Measurements from ENCODE around the gene C1orf50.

Gene C1orf50

DNA sequence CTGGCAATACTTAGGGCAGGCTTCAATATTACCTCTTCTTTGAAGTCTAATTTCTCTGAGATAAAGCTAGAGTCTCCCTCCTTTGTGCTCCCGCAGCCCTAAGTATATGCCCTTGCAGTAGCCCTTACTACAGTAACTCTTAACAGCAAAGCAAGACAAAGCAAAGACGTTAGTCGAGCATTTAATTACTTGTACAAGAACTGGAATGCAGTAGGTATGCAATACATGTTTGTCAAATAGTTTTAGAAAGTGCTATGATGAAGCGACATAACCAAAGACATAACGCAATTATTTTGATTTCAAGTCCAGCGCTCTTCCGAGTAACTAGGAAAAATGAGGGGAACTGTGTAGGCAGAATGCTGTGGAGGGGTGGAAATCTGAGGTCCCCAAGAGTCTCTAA is 1.8 kb upstream of the C1orf50 start:
- DNase-seq: no peak

DNA sequence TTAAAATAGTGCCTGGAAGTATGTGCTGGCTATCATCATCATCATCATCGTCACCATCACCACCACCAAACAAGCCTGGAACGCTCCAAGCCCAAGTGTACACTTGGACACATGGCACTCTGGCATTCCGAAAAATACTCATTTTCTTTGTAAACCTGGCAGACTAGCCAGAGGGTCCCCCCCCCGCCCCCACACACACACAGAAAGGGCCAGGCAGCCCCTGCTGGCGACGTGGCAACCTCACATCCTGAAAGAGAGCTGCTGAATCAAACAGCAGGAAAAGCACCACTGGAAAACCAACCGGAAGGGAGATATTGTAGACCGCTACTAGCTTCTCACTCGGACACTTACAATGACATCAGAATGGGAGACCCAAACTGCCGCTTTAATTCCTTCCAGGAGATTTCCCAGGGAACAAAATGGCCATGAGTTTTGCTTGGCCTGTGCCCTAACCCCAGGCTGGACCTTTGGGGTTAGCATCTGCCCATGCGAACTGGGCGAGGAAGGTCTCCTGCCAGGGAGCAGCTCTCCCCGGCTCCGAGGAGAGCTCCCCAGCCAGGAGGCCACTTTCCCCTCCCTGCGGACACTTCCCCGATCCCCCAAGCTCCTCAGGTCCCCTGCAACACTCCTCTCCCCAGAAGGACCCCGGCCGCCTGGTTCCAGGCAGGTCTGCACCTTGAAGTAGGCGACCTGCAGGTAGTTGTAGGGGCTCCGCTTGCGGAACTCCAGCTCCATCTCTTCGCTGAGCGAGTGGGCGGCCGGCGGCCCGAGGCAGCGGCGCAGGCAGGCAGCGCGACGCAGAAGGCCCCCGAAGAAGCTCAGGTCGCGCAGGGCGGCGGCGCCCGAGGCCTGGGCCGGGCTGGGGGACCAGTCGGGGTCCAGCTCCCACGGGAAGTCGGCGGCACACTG is 963 bp upstream of the C1orf50 start:
- DNase-seq: peak; percentile 56

DNA sequence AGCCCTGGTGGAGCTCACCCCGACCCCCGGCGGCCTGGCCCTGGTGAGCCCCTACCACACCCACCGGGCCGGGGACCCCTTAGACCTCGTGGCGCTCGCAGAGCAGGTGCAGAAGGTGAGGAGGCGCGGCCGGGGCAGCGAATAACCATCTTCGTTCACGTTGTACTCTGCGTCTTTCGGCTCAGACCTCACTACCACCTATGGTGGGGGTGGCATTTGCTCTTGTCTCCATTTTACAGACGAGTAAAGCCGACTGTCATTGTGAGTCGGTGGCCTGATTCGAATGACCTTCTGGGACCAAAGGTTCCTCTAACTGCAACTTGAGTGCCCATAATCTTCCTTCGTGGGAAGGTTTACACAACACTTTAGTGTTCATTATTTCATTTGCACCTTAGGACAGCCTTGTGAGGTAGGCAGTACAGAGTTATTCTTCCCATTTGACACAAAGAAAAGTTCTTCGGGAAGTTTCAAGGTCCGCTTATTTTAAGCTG is 506 bp downstream of the C1orf50 start:
- peak; percentile 29 for DNase-seq

DNA sequence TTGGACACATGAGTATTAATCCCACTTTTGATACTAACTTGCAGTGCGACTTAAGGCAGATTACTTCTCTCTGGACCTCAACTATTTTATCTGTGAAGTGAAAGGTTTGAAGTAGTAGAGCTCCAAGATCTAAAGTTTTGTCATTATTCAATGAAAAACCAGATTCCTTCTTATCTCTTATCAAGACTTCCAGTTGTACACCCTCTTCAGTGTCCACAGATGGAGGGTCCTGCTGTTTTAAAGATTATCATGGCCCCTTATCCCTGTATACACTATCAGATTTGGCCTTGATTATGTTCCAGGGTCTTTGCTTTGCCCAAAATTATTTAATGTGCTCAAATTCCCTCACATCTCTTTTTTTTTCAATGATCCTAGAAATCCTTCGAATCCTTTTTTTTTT is 1.1 kb downstream of the C1orf50 start:
- no peak for DNase-seq

DNA sequence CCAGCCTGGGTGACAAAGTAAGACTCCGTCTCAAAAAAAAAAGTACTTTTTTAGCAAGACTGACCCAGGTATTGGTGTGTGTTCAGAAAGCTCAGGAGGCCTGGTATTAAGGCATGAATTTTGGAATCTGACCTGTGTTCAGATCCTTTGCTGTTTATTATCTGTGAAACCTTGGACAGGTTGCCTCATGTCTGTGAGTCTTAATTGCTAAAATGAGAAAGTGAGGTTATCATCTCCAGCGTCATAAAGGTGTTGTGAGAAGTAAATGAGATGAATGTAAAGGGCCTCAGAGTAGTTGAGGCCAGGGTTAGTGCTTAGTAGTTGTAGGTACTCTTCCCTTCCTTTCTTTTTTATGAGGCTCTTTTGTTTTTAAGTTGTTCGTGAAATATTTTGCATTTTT is 2.8 kb downstream of the C1orf50 start:
- no peak for DNase-seq

DNA sequence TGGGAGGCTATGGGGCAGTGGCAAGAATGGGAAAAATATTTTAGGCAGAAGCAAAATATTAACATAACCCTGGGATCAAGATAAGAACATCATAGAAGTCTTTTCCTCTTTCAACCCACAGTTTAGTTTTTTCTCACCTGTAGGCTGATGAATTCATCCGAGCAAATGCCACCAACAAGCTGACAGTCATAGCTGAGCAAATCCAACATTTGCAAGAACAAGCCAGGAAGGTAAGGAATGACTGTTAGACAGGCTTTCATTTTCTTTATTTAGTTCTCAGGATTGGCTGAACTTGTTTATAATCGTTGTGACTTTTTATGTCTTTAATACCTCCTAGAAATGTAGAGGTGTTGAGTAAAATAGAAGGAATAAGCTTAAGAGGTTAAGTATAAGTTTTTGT is 6.4 kb downstream of the C1orf50 start:
- no peak for DNase-seq

DNA sequence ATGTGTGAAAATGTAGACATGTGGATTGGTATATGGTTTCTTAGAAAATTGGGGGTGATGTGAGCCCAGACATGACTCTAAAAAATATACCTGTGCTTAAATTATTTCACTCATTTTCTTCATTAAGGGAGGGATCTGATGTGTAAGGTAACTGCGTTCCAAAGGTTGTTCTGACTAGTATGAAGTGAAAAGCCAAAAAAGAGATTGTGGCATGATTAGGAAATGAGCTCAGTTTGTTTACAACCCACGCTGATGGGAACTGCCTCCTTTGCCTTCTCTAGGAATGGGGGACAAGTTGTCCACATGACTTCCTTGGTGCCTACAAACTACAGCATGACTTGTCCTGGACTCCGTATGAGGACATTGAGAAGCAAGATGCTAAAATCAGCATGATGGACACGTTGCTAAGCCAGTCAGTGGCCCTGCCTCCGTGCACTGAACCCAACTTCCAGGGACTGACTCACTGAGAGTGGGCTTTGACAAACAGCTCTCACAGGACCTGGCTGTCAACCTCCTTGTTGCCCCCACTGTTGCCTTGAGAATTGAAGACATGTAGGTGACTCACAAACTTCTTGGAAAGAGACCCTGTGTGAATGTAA is 8.0 kb downstream of the C1orf50 start:
- no peak for DNase-seq

DNA sequence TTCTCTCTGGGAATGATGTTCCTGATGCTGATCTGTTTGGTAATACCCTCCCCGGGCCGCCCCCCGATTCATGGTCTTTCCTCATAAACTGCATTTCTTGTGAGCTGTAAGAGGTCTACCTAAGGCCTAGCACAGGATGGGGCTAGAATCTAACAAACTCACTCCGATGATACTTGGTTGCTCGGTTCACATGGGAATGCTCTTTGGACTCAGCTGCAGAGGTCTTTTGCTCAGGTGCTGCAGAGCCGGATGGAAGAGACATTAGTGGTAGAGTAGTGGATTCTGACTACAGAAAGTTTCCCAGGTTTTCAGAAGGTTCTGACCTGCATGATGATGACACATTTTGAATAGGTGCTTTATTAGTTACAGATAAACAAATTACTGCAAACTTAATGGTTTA is 9.5 kb downstream of the C1orf50 start:
- no peak for DNase-seq

DNA sequence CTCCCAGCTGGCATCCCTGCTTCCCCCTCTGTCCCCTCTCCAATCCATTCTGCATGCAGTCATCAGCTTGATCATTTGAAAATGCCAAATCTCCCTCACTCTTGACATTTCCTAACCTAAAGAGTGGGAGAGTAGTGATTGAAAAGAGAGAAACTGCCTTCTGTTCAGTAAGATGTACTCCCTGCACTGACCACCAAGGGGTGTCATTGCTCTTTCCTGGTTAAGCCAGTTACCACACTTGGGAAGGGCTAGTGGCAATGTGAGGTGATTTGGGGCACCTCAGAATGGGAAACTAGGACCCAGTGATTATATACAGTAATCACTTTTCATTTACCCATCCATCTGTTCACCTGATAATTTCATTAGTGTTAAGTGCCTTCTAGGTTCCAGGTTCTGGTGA is 10.8 kb downstream of the C1orf50 start:
- DNase-seq: peak; percentile 16

DNA sequence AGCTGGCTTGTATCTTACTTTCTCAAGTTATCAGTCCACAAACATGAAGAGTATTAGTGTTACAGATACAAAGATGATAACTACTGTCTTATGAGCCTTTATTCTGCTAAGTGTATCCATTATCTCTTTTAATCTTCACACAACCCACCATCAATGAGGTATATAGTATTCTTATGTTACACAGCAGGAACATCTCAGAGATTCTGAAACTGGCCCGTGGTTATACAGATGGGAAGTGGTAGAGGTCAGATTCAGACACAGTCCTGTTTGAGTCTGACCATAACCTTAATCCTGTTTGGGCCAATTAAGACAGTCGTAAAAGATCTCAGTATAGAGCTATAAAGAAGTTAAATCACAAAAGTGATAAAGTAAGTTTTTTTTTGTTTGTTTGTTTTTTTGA is 12.7 kb downstream of the C1orf50 start:
- DNase-seq: no peak

DNA sequence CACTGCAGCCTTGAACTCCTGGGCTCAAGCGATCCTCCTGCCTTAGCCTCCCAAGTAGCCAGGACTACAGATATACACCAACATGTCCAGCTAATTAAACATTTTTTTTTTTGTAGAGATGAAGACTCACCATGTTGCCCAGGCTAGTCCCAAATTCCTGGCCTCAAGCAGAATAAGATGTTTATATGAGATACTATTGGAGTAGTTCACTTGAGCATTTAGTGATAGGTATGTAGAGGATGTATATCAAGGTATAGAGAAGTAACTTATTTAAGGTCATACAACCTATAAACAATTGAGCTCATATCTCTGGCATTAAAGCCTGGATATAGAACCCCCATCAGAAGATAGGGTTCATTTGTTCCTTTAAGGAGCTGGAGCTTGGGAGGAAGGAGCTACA is 13.1 kb downstream of the C1orf50 start:
- DNase-seq: no peak

DNA sequence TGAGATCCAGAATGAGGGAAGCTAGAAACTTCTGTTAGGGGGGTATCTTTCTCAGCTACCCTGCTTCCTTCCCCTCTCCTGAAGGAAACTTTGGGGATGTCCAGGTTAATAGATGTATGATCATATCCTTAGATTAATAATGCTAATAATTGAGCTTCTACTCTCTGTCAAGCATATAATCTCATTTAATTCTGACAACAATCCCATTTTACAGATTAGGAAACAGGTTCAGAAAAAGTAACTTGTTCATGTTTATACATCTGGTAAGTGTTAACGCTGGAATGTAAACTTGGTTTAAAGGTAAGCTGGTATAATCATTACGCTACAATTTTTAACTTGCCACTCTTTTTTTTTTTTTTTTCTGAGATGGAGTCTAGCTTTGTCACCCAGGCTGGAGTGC is 16.0 kb downstream of the C1orf50 start:
- no peak for DNase-seq

DNA sequence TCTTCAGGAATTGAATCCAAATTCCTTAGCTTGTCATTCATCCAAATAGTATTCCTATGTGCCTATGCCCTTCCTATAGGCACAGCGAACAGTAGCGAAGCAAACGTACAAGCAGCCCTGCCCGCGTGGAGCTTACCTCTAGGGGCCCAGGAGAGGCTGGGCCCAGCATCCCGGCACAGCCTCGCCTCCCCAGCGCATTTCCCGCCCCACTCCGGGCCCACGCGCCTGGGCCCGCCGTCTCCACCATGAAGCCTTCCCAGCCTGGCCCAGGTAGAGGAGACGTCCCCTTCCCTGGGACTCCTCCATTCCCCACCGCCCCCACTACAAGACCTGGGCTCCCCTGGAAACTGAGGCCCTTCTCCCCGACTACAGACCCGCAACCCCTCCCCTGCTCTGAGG is 17.5 kb downstream of the C1orf50 start:
- no peak for DNase-seq

DNA sequence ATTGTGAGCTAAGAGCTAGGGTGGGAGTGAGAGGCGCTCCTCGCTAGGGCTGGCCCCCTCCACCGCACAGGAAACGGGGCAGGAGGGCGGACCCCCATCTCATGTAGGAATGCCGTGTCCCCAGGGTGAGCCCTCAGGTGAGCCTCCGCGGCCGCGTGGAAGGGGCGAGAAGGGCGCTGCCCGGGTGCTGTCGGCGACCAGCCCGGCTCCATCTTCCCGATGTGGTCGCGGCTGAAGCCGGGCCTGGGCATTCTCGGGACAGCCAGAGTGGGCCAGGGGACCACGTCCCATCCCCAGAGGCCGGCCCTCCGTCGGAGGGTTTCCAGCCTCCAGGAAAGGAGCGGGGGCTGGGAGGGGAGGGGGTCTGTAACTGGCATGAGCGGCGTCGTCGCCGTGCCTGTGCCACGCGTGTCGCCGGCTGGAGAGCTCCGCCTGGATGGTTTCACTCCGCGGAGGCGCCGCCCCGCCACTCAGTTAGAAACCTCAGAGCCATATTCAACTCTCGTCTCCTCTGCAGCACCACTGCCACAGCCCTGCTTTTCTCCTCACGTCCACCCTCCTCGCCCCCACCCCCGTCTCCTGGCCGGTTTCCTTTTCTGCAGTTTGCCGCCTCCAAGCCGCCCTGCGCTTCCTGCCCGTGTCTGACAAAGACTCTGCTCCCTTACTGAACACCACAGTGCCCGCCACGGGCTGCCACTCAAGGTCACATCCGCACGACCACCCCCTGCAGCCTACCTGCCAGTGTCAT is 18.1 kb downstream of the C1orf50 start, which contains the start of gene TMEM269:
Gene TMEM269, plus strand, starts transcription at position 46 of the 748 bp plus-strand sequence. CDS start 4,903 bp downstream, outside the sequence.
- no peak for DNase-seq

DNA sequence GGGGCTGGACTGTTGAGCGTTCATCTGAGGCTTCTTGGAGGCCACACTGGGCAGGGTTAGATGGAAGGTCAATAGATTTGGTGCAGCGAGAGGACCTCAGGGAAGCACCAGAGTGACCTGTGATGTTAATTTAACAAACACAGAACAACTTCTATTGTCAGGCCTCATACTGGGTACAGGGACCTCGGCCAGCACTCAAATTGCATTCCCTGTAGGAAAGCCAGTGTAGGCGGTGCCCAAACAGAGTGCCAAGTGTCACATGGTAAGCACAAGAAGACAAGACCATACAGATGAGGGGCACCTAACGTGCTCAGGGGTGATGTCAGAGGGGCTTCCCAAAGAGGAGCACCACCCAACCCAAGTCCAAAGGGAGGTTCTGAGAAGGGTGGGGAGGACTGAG is 19.0 kb downstream of the C1orf50 start:
- DNase-seq: no peak

DNA sequence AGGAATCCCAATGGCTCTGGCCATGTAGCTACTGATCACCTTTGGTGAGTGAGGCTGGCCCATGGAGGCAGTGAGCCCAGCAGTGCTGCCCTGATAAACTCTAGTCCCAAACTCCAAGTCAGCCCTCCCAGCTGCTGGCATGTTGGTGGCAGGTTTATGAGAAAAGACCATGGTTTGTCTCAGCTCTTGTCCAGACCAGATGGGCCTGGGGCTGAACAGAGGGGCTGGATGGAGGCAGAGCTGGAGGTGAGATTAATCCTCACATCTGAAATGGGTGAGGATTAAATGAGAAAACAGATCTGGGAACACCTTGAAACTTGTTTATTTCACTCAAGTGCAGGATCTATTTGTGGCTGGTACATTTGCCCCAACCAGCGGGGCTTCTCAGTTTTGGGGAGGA is 21.0 kb downstream of the C1orf50 start:
- no peak for DNase-seq

DNA sequence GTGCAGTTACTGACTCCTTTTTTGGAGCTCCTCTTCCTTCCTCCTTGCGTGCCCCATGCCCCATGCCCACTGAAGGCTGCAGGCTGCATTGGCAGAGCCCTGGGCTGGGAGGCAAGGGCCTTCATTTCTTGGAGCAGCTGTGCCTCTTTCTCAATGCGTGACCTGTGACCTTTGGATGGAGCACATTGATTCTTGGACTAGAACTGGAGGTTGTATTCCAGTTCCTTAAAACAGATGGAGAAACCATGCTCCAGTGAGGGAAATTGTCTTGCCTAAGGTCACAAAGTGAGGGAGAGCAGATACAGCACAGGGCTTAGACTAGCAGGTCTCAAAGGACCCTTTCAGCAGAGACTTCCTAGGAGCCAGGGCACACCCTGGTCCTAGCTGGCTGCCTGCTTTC is 26.8 kb downstream of the C1orf50 start:
- DNase-seq: no peak

DNA sequence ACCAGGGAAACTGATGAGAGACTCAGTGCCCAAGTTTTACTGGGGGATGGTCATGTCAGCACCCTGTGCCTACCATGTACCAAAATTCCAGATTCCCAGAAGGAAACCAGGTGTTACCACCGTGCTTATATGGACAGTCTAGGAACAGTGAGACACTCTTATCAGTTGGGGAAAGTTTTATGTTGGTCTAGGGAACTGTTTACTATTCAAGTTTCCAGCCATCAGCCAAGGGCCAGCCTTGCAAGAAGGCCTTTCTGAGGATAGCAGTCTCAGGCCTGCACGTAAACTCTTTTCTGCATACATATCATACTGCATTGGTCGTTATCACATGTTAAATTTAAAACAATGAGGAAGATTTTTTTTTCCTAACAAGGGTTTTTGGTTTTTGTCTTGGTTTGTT is 30.4 kb downstream of the C1orf50 start:
- no peak for DNase-seq

DNA sequence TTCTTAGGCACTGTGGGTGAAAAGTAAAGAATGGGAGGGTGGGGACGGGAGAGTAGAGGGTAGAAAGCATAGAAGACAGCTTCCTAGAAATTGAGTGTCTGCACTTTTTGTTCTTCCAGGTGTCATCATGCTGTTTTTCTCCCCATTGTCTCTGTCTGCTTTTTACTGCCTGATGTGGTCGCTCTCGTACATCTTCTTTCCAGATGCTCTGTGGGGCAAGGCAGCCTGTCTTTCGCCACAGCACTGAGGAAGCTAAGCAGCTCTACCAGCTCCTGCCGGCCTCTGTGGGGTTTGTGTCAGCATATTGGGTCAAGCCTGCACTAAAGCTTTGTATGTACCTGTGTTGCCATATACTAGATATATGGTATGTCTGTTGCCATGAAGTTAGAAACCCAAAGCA is 30.9 kb downstream of the C1orf50 start:
- DNase-seq: no peak

DNA sequence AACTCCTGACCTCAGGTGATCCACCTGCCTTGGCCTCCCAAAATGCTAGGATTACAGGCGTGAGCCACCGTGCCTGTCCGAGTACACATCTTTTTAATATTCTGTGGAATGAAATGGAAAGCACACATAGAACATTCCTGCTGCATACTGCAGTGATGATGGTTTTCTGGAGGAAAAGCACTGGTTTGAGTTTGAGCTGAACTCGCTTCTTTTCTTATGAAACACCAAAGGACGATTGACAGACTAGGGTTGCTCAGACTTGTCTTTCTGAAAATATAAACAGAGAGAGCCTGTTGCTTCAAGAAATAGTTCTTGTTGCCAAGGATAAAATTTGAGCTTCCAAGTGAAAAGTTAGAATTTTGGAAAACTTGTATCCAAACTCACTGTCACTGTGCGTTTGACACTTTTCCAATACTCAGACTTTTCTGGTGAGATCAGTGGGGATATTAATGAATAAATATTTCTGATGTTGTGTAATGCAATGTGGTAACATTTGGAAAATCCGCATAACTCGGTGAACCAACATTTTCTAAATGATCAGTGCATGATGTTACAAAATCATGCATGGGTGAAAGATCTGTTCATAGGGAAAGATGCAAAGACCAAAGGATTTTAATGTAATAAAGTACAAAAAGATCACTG is 34.9 kb downstream of the C1orf50 start:
- no peak for DNase-seq

DNA sequence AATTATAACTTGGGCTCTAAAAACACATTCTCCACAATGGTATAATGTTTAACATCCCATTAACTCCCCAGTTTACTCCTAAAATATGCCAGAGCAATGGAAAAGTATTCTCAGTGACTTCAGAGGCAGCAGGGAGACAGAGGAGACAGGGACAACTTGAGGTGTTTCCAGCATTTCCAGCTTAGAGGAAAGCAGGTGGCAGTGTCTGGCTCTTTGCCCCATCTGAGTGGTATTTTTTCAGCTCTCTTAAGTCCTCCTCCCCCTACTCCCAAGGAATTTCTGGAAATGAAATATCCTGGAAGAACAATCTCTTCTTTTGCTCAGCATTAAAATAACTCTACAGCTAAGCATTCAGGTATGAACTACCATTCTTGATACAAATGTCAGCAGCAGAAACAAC is 39.1 kb downstream of the C1orf50 start:
- no peak for DNase-seq

DNA sequence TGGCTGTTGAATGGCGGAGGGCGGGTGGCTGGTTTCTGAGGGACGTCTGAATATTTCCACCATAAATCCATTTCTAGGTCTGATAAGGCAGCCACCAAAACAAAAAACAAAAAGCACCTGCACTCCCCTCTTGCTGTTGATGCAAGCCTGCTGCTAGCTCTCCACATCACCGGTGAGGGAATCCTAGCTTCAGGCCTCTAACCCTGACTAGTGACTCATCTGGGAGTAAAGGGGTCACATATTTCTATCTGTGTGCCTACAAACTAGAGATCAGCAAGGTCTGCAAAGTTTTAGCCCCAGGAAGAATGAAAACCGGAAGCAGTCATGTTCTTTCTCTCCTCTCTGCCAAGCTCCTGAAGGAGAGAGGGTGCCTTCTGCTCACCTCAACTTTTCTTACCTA is 39.5 kb downstream of the C1orf50 start:
- DNase-seq: no peak

DNA sequence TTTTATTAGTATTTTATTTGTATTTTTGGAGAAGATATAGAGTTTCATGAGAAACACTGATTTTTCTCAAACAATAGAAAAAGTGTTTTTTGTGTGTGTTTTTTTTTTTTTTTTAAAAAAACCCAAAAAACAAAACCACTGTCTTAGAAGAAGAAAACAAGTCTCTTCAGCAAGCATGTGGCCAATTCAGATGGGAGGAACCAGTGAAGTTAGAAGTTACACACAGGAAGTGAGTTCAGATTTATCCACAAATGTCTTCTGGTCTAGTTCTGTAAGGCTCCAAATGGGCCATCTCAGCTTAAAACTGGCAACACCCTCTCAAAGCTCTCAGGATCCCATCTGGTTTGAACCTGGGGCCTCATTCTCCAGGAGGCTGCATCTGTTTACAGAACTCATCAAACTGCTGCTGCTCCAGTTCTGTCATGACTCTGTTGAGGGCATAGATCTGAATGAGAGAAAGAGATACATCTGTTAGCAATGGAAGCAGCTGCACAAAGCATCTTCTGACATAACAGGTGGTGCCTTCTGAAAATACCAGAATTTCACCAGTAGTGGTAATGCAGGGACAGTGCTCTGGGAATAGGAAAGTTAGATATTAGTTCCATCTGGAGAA is 40.1 kb downstream of the C1orf50 start:
- no peak for DNase-seq
